AG08396 (cell line): ENCODE measurements around the gene RECK.
"Not testable (repeated sequence)": the region's sequence is repeated elsewhere in the genome, so short reads cannot be mapped to it uniquely, and the experiment has no call there.

Experiments
- DNase-seq: peaks from one replicate; pipeline ENCODE4 v3.0.0; 2012; ENCODE audit warnings: low spot score, mixed read lengths

The RECK gene, protein sequence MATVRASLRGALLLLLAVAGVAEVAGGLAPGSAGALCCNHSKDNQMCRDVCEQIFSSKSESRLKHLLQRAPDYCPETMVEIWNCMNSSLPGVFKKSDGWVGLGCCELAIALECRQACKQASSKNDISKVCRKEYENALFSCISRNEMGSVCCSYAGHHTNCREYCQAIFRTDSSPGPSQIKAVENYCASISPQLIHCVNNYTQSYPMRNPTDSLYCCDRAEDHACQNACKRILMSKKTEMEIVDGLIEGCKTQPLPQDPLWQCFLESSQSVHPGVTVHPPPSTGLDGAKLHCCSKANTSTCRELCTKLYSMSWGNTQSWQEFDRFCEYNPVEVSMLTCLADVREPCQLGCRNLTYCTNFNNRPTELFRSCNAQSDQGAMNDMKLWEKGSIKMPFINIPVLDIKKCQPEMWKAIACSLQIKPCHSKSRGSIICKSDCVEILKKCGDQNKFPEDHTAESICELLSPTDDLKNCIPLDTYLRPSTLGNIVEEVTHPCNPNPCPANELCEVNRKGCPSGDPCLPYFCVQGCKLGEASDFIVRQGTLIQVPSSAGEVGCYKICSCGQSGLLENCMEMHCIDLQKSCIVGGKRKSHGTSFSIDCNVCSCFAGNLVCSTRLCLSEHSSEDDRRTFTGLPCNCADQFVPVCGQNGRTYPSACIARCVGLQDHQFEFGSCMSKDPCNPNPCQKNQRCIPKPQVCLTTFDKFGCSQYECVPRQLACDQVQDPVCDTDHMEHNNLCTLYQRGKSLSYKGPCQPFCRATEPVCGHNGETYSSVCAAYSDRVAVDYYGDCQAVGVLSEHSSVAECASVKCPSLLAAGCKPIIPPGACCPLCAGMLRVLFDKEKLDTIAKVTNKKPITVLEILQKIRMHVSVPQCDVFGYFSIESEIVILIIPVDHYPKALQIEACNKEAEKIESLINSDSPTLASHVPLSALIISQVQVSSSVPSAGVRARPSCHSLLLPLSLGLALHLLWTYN

GRCh38 chr9:36036780-36037548 lies at the start of gene RECK:
Gene RECK (plus strand): TSS chr9:36036913. CDS start chr9:36036999, 86 bp downstream.
- peak; percentile 94 for DNase-seq

- DNase-seq: no peak
These were observed 46.6 kb upstream of the RECK start for GRCh38 chr9:35990155-35990554.

- not testable (repeated sequence) for DNase-seq
These were observed 43.6 kb upstream of the RECK start for GRCh38 chr9:35993136-35993535.

DNA sequence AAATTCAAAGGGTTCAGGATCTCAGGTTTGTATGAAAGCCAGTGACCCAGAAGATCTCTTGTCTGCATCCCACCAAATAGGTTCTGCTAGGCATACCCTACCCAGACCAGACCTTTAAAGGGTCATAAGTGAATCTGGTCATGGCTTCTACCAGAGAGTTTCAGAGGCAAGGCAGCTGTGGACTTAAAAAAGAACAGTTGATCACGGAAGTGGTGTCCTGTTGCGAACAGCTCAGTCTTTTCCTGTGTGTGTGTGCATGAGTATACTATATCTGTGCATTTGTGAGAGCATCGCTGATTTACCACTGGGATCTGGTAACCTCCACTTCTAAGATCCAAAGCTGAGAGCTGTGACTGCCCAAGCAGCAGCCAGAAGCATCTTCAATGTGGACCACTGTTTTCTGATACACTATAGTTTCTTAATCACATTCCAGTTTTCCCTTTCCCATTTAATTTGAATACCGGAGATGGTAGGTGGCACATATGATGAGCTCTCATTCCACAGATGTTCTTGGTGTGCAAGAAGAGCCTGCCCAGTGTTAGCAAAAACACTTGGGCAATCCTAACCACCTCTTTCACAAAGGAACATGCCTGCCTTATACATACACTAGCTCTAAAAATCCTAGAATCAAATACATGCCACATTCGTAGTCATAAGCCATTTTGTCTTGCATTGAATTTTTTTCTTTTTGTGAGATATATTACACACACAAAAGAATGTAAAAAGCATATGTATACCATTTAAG lies 42.6 kb upstream of the RECK start:
- DNase-seq: no peak

DNA sequence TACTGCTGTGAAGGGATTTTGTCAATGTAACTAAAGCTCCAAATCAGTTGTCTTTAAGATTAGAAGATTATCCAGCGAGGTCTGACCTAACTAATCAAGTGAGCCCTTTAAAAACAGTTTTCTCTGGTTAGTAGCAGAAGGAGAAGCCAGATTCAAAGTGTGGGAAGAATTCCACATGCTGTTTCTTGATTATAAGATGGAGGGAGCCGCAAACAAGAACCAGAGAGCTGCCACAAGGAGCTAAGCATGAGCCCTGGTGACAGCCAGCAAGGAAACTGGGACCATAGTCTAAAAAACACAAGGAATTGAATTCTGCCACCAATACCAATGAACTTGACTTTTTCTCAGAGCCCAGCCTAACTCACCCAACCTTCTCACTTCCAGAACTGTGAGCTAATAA lies 41.8 kb upstream of the RECK start:
- no peak for DNase-seq

DNA sequence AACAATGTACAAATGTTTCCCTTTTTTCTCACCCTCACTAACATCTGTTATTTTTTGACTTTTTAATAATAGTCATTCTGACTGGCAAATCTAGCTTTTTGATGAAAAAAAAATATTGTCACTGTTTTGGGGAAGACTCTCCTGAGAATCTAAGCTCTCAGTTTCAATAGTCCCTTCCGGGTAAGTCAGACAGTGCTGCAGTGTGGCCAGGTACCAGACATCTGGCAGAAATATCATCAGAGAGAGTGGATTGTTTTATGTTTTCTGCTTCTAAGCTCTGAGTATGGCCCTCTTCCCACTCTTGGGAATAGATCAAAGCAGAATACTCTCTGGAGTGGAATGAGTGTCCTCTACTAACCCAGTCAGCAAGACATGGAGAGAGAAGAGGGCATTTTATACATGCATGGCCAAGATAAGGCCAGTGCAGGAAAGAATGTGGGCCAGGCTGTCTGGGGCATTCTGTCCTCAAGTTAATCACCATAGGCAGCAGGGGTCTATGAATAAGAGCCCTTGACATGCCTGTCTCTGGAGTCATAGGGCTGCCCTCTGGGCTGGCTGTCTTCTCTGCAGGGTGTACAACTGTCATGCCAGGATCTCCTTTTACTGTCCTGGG lies 40.2 kb upstream of the RECK start:
- DNase-seq: peak; percentile 18

- not testable (repeated sequence) for DNase-seq
These were observed 39.7 kb upstream of the RECK start for GRCh38 chr9:35997016-35997415.

GRCh38 chr9:35998333-35998732 lies 38.4 kb upstream of the RECK start:
- no peak for DNase-seq

- no peak for DNase-seq
These were observed 30.8 kb upstream of the RECK start for GRCh38 chr9:36005891-36006290.

DNA sequence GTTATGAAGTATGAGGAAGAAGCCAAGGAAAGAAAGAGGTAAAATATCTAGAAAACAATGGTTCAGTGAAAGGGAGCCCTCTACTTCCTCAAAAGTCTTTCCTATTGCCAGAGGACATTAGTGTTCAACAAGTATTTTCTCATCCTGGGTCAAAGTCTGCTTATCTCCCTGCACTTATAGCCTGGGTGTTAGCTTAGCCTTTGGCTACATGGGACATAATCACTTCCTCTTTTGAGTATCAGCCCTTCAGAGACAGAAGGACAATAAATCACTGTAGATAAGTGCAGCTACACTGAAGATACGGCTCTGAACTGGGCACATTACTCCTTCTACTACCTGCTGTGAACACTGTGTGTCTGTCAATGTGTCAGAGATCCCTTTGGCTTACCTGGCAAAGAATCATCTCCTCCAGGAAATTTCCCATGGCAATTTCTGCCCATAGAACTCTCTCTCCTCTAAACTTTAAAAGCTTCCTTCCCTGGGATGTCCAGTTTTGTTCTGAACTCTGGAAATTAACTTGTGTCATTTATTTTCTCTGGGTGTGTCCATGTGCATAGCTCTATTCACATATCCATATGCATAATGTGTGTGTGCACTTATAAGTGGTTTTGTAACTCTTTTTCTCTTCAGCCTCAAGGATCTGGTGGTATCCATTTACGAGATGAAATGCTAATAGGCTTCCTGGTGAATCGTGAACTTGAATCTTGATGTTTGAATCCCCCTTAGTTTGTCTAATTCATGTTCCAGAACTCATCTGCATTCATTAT lies 30.0 kb upstream of the RECK start:
- no peak for DNase-seq

- DNase-seq: no peak
These were observed 29.4 kb upstream of the RECK start for GRCh38 chr9:36007316-36007708.

- no peak for DNase-seq
These were observed 28.9 kb upstream of the RECK start for GRCh38 chr9:36007852-36008251.

- peak; percentile 86 for DNase-seq
These were observed 27.9 kb upstream of the RECK start for GRCh38 chr9:36008774-36009300.

DNA sequence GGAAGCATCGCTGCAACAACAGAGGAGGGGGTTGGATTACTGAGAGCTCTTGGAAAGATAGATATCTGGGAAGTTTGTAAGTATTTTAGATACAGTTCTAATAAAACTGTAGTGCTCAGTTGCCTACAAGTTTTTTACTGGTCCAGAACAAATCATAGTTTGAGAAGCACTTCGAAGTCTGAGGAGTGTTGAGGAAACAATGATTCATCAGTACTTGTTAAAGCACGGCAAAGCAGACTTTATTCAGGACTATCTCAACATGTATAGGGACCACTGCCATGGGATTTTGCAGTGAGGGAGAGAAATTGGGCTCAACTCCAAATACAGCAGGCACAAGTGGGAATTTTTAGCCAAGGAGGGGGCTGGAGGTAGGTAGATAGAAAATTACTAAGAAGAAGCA lies 25.3 kb upstream of the RECK start:
- DNase-seq: no peak

GRCh38 chr9:36017278-36017677 lies 19.4 kb upstream of the RECK start:
- no peak for DNase-seq

DNA sequence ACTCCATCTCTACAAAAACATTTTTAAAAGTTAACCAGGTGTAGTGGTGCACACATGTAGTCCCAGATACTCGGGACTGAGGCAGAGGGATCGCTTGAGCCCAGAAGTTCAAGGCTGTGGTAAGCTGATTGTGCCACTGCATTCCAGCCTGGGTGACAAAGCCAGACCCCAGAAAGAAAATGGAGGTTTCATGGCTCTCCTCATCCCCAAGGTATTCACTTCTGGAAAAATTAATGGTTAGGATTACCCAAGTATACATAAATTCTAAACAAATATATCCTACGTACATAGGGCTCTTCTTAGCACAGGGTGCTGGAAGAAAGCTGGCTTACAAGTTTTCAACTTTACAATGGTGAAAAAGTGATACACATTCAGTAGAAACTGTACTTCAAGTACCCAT lies 18.6 kb upstream of the RECK start:
- no peak for DNase-seq

GRCh38 chr9:36018891-36019720 lies 17.6 kb upstream of the RECK start:
- no peak for DNase-seq

- no peak for DNase-seq
These were observed 14.7 kb upstream of the RECK start for GRCh38 chr9:36021968-36022367.
